ENCODE measurements around the gene CNFN.

CNFN gene

GRCh38 chr19:42407816-42408175 is 17.7 kb upstream of the CNFN start:
- DNase-seq: no peak

GRCh38 chr19:42407085-42407815 is 17.2 kb upstream of the CNFN start:
- no peak for DNase-seq

GRCh38 chr19:42406111-42406510 is 16.0 kb upstream of the CNFN start:
- no peak for DNase-seq

GRCh38 chr19:42403586-42403985 is 13.5 kb upstream of the CNFN start:
- DNase-seq: no peak

- no peak for DNase-seq
Observed at GRCh38 chr19:42402376-42403116, 12.4 kb upstream of the CNFN start.

- peak; percentile 92 for DNase-seq
Observed at GRCh38 chr19:42401365-42402303, 11.5 kb upstream of the CNFN start.

GRCh38 chr19:42400404-42400803 is 10.3 kb upstream of the CNFN start:
- DNase-seq: no peak

- DNase-seq: no peak
Observed at GRCh38 chr19:42397263-42398166, 7.4 kb upstream of the CNFN start.

GRCh38 chr19:42396381-42397262 is 6.5 kb upstream of the CNFN start:
- peak; percentile 98 for DNase-seq

- DNase-seq: no peak
Observed at GRCh38 chr19:42394751-42395150, 4.7 kb upstream of the CNFN start.

GRCh38 chr19:42392165-42392564 is 2.1 kb upstream of the CNFN start:
- DNase-seq: no peak

- DNase-seq: no peak
Observed at GRCh38 chr19:42388851-42389489, 1.1 kb downstream of the CNFN start.

GRCh38 chr19:42386974-42387707 is 3.0 kb downstream of the CNFN start:
- DNase-seq: peak; percentile 83

GRCh38 chr19:42380155-42380554 is 9.9 kb downstream of the CNFN start:
- no peak for DNase-seq

GRCh38 chr19:42378225-42379215 is 11.6 kb downstream of the CNFN start:
- DNase-seq: no peak

GRCh38 chr19:42376177-42376555 is 13.9 kb downstream of the CNFN start:
- DNase-seq: no peak

- DNase-seq: no peak
Observed at GRCh38 chr19:42375415-42376176, 14.5 kb downstream of the CNFN start.

GRCh38 chr19:42374826-42375376 is 15.2 kb downstream of the CNFN start:
- no peak for DNase-seq
